GM19035 (cell line): ENCODE measurements around the gene PNPLA2.

Experiments used
- ATAC-seq: cut with Tn5 transposase; IDR thresholded peaks from one replicate; pipeline ENCODE4 v1.9.1; 2021; ENCODE audit not compliant: unreplicated experiment

Gene PNPLA2

GRCh38 chr11:870418-870817, 51.7 kb downstream of the PNPLA2 start:
- ATAC-seq: no peak

DNA sequence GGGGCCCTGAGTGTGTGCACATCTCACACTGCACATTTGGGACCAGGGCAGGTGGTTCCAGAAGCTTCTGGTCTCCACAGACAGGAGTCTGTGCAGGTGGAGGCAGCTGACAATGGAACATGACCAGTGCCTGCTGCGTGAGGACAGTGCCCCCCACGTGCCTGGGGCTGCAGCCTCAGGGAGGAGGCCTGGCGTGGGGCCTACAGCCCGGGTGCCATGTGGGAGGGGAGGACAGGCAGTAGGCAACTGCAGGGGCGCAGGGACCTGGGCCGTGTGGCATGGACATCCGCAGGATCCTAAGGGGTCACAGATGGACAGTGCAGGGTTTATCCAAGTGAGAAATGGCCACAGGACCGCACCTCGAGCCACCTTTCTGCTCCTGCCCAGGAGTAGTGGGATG, 52.8 kb downstream of the PNPLA2 start:
- ATAC-seq: no peak

- ATAC-seq: no peak
Measured at GRCh38 chr11:872799-873198, 54.1 kb downstream of the PNPLA2 start.

GRCh38 chr11:873706-874105, 55.0 kb downstream of the PNPLA2 start:
- ATAC-seq: no peak
